IPS-20b (cell line): ENCODE results near the gene ASPG.

ENCODE experiments used
- H3K27ac ChIP-seq: one replicate; pipeline ENCODE4 v1.5.1; 2013; ENCODE audit warnings: low read length
- H3K27me3 ChIP-seq: 2 replicates; pipeline ENCODE4 v1.6.1; 2013; ENCODE audit warnings: mild to moderate bottlenecking, low read length, inconsistent platforms; ENCODE audit not compliant: insufficient read depth
- H3K36me3 ChIP-seq: 2 replicates; pipeline ENCODE4 v1.6.1; 2013; ENCODE audit warnings: low read depth, mild to moderate bottlenecking, inconsistent platforms, low read length, moderate library complexity; ENCODE audit not compliant: insufficient read depth
- H3K4me1 ChIP-seq: 2 replicates; pipeline ENCODE4 v1.6.1; 2013; ENCODE audit warnings: mild to moderate bottlenecking, control low read depth, inconsistent platforms, low read length, moderate library complexity; ENCODE audit not compliant: insufficient read depth
- H3K4me3 ChIP-seq: 2 replicates; pipeline ENCODE4 v1.5.1; 2013; ENCODE audit warnings: mild to moderate bottlenecking, low read length, inconsistent platforms
- H3K9ac ChIP-seq: 2 replicates; pipeline ENCODE4 v1.6.1; 2013; ENCODE audit warnings: low read depth, mild to moderate bottlenecking, inconsistent platforms, low read length, moderate library complexity
- H3K9me3 ChIP-seq: 2 replicates; pipeline ENCODE4 v1.6.1; 2013; ENCODE audit warnings: mild to moderate bottlenecking, low read depth, low read length, inconsistent platforms; ENCODE audit not compliant: insufficient read depth

Gene ASPG

DNA sequence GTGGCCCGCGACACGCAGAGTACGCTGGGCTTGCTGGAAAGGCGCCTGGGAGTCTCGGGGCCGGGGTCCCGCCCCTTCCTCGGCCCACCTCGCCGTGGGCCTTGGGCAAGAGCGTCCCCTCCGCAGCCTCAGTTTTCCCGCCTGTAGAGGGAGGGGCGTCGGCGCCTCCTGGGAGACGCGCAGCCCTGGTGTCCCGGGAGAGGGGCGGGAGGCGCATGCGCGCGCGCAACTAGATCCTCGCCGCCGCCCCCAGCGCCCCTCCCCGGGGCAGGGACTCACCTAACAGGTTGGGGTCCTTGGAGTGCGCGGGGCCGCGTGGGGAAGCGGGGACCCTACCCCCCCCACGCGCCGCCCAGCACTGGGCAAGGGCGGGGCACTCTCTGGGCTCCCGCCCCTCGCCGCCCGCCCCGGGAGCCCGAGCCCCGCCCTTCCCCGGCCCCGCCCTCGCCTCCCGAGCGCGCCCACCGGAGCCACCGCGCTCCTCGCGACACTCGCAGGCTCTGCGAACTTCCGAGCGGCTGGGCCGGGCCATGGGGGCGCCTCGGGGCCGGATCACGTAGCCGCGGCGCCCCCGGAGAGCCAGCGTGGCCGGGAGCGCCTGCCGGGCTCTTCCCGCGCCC, 52.7 kb downstream of the ASPG start, which contains the start of gene KIF26A:
TSS of gene KIF26A (plus strand) at position 490 of the 620 bp plus-strand sequence. CDS start 136 bp downstream, outside the sequence.
- Histone ChIP-seq H3K4me3 (peak within 1 kb of the TSS; percentile 84), H3K9me3 (no peaks in the 10 kb centered on the region), H3K4me1 (no peaks in the 10 kb centered on the region; the same call in 1 of the 2 replicates), H3K27ac (no peak within 1 kb of the TSS), H3K36me3 (peaks cover 12% of the 10 kb centered on the region), H3K27me3 (peaks cover 53% of the 10 kb centered on the region), H3K9ac (peak within 1 kb of the TSS; percentile 69; the same call in 1 of the 2 replicates)

DNA sequence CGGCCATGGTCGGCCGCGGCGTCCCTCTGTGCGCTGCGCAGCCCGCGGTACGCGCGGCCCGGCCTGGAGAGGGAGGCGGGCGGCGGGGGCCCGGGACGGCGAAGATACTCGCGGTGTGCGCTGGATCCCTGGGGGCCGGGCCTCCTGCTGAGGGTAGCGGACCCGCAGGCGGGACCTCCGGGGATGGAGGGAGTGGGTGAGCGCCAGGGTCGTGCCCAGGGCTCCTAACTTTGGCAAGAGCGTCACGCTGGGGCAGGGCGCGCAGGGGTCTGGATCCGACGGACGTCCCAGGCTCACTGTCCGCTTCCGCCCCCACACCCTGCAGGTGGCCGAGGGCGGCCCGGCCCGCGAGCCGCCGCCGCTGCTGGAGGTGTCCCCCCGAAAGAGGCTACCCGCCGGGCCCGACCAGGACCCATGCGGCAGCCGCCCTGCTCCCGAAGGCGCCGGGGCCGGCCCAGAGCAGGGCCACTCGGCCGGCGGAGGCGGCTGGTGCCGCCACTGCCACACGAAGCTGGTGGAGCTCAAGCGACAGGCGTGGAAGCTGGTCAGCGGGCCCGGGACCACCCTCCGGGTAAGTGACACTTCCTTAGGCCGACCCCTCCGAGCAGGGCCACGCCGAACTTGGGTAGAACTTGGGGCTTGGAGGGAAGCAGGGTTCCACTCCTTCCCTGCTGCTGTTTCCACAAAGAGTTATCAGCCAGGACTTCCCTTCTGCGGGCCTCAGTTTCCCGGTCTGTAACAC, 53.4 kb downstream of the ASPG start:
- peaks cover 12% of the 10 kb centered on the region for H3K36me3 ChIP-seq
- peaks cover 46% of the 10 kb centered on the region for H3K27me3 ChIP-seq
- no peak overlapping the region for H3K27ac ChIP-seq
- H3K9me3 ChIP-seq = no peaks in the 10 kb centered on the region
- H3K9ac ChIP-seq = peak overlapping the region; percentile 69; the same call in 1 of the 2 replicates
- peak overlapping the region; percentile 84 for H3K4me3 ChIP-seq
- H3K4me1 ChIP-seq = no peaks in the 10 kb centered on the region; the same call in 1 of the 2 replicates

DNA sequence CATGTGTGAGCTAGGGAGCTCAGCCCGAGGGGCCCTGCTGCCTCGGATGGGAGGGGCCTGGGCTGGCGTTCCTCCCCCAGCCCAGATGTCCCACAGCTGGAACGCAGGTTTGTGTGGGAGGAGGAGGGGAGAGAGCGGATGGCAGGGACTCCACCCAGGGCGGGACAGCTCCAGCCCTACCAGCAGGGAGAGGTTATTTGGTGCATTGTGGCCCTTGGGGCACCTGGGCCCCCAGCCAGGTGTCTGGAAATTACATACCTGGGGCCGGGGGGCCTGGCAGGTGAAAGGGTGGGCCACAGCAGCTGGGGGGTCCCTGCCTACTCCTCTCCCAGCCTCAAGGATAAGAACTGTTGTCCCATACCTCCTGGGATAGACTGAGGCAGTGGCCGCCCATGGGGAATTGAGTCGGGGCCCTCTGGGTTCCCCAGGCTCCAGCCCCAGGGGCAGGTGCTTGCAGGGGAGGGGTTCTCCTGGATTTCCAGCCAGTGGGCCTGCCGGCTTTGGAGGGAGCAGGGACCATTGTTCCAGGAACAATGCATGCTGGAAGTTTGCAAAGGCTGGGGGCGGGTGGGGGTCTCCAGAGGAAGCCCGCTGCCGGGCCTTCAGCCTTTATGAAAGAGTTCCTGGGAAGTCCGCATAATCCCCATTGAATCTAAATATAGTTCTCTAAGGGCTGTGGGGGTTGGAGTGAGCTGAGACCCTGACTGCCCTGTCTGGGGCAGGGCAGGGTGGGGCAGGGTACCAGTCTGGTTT, 54.1 kb downstream of the ASPG start:
- peak overlapping the region; percentile 84 for H3K4me3 ChIP-seq
- H3K9ac ChIP-seq = peak overlapping the region; percentile 69; the same call in 1 of the 2 replicates
- no peaks in the 10 kb centered on the region for H3K9me3 ChIP-seq
- H3K4me1 ChIP-seq = no peaks in the 10 kb centered on the region; the same call in 1 of the 2 replicates
- peaks cover 39% of the 10 kb centered on the region for H3K27me3 ChIP-seq
- H3K27ac ChIP-seq = no peak overlapping the region
- H3K36me3 ChIP-seq = peaks cover 12% of the 10 kb centered on the region

DNA sequence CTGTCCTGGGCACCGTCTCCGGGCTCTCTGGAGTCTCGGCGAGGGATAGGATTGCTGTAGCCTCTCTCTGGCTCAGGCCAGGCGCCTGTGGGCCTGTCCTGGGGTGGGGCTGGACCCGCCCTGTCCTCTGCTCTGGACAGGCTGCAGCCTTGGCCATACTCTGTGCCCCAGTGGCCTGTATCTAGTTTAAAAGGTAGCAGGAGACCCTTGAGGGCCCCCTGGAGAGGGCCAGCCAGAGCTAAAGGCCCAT, 54.6 kb downstream of the ASPG start:
- peak overlapping the region; percentile 84; the same call in 1 of the 2 replicates for H3K4me3 ChIP-seq
- no peaks in the 10 kb centered on the region; the same call in 1 of the 2 replicates for H3K4me1 ChIP-seq
- no peak overlapping the region for H3K27ac ChIP-seq
- peaks cover 12% of the 10 kb centered on the region for H3K36me3 ChIP-seq
- peak overlapping the region; percentile 64; the same call in 1 of the 2 replicates for H3K9ac ChIP-seq
- H3K9me3 ChIP-seq = no peaks in the 10 kb centered on the region
- peaks cover 34% of the 10 kb centered on the region for H3K27me3 ChIP-seq

DNA sequence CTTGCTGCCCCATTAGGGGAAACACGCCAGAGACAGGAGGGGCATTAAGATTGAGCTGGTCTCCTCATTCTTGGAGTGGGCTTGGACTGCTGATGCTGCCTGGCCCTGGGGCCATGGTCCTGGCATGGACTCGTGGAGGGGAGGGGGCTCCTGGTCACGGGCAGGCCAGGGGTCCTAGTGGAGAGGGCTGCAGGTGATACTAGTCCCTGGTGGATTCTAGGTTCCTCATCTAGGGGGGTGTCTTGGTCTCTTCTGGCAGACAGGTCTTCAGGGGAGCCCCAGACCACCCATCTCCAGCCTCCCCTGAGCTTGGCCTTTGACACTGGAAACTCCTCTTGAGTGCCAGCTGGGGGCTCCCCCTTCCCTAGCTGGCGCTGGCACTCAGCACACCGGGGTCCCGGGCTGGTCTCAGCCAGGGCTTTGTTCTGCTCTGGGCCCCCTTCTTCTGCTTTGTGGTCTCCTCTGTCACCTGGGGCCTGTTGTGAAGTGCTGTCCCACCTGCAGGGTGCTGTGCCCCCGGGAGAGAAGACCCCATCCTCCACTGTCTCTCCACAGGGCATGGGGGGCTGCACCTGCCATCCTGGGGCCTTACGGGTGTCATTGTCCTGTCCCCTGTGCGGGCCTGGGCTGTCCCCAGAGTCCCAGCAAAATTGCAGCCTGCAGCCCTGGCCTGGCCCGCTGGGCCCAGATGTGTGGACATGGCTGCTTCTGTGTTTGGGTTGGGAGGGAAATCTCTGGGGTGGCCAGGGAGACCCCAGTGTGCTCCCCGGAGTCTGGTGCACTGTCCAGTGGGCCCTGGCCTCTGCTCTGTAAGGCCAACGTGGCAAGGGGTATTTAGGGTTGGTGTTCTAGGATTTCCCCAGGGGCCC, 55.2 kb downstream of the ASPG start:
- Histone ChIP-seq H3K9ac (peak overlapping the region; percentile 64; the same call in 1 of the 2 replicates), H3K4me3 (peak overlapping the region; percentile 84; the same call in 1 of the 2 replicates), H3K27ac (no peak overlapping the region), H3K4me1 (no peaks in the 10 kb centered on the region; the same call in 1 of the 2 replicates), H3K36me3 (peaks cover 12% of the 10 kb centered on the region), H3K9me3 (no peaks in the 10 kb centered on the region), H3K27me3 (peaks cover 28% of the 10 kb centered on the region)

DNA sequence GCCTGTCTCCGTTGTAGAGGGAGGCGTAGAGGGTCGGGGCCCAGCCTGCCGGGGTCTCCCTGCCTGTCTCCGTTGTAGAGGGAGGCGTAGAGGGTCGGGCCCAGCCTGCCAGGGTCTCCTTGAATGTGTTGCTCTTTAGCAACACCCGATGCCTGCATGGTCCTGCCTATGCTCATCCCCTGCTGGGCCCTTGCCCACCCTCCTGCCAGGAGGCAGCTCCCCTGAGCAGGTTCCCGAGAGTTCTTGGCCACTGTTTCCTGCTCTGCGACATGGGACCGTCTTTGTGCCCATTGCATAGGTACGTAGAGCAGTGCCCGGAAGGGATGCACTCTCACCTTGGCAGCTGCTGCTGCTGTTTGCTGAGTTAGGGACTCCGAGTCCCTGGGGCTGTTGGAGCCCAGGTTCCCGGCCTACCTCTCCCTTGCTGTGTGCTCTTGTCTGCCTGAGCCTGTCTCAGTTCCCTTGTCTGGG, 56.2 kb downstream of the ASPG start:
- Histone ChIP-seq H3K4me1 (no peaks in the 10 kb centered on the region; the same call in 1 of the 2 replicates), H3K27ac (no peak overlapping the region), H3K36me3 (peaks cover 12% of the 10 kb centered on the region), H3K4me3 (no peak overlapping the region), H3K9ac (no peak overlapping the region), H3K27me3 (peaks cover 20% of the 10 kb centered on the region), H3K9me3 (no peaks in the 10 kb centered on the region)

DNA sequence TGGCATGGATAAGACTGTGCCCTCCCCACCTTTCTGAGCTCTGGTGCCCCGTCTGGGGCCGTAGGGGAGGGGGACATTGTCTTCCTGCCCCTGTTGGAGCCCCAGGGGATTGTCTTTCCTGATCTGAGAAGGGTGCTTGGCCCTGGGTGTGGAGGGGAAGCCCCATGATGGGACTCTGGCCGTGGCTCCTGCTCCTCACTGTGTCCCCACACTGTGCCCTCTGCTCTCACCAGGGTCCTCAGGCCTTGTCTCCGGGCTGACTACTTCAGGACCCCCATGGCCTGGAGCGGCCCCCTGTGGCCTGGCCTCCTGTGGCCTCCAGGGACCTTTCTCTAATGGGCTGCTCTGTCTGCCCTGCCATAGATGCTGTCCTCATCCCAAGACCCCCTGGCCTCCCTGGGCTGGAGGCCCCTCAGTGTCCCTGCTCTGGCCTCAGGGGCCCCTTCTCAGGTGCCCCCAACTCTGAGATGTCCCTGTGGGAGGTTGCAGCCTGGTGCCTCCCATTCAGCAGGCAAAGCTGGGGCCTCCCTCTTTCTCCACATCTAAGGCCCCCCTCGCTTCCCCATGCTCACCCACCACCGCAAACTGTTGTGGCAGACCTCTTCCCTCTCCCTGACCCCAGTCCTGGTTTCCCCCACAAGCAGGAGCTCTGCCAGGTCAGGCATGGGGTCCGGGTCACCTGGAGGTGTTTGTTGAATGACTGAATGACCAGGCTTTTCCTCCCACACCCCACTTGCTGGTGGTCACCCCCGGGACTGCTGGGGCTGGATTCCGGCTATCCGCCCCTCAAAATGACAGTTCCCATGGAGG, 56.8 kb downstream of the ASPG start:
- H3K4me1 ChIP-seq = no peaks in the 10 kb centered on the region; the same call in 1 of the 2 replicates

DNA sequence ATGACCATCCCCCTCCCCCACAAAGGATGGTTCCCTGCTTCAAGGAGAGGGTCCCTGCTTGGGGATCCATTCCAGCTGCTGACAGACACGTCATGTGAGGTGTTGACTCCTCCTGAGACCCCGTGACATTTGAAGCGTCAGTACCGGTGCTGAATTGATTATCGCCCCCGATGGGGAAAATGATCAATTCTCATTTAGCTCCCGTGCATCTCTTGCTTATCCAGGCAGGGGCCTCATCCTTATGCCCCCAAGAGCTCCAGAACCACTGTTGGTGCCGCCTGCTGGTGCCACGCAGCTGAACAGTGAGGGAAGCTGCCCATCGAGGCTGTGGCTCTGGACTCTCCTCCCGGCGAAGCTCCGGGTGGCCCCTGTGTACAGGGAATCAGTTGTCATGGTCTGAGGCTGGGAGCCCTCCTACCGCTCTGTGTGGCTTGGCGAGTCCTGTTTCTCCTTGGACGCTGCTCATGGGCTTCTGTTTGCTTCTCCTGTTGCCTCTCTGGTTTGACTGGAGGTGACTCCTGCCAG, 57.5 kb downstream of the ASPG start:
- no peak overlapping the region for H3K9ac ChIP-seq
- H3K36me3 ChIP-seq = peaks cover 12% of the 10 kb centered on the region
- H3K4me3 ChIP-seq = no peak overlapping the region
- H3K9me3 ChIP-seq = no peaks in the 10 kb centered on the region
- peaks cover 7% of the 10 kb centered on the region; the same call in 1 of the 2 replicates for H3K27me3 ChIP-seq
- no peak overlapping the region for H3K27ac ChIP-seq
- peaks cover 3% of the 10 kb centered on the region; the same call in 1 of the 2 replicates for H3K4me1 ChIP-seq

More for the DNA sequence above, 56.8 kb downstream of the ASPG start:
- peaks cover 12% of the 10 kb centered on the region for H3K36me3 ChIP-seq
- no peak overlapping the region for H3K4me3 ChIP-seq
- no peak overlapping the region for H3K9ac ChIP-seq
- no peaks in the 10 kb centered on the region for H3K9me3 ChIP-seq
- H3K27ac ChIP-seq = no peak overlapping the region
- peaks cover 13% of the 10 kb centered on the region for H3K27me3 ChIP-seq

DNA sequence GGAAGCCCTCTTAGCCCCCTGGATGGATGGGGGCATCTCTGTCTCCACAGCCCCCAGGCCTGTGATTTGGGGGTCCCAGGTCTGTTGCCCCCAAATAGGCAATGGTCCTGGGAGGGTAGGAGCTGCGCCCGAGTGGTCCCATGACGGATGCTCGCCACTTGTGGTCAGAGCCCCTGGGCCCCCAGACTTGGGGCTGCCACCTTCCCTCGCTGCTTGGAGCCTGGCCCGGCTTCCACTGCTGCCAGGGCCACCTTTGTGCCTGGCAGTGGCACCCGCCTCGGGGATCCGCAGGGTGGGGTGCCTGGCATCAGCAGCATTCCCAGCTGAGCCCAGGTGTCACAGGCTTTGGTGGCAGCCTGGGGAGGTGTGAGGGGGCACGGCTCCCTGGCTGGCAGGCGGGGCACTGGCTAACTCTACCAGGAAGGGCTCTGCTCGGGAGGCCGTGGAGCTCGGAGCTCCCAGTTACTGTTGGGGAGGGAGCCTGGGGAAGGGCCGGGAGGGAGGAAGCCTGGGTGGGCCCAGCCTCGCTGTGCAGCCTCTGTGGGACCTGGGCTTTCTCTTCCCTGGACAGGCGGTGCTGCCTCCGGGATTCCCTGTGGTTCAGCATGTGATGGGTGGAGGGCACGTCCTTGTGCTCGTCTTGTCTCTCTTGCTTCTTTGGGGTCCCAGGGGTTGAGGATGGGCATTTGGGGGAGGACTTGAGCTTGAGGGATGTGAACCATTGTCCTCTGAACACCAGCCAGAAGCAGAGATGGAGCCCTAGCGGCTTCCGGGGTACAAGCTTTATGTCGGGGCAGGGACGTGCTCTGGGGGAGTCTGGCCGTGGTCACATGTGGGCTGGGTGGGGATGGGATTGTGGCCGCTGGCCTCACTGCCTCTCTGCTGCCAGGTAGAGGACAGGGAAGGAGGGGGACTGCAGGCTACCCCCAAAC, 58.3 kb downstream of the ASPG start:
- H3K36me3 ChIP-seq = peaks cover 12% of the 10 kb centered on the region
- H3K9me3 ChIP-seq = no peaks in the 10 kb centered on the region
- H3K27me3 ChIP-seq = peaks cover 6% of the 10 kb centered on the region; the same call in 1 of the 2 replicates
- no peak overlapping the region for H3K9ac ChIP-seq
- H3K27ac ChIP-seq = no peak overlapping the region
- peaks cover 7% of the 10 kb centered on the region; the same call in 1 of the 2 replicates for H3K4me1 ChIP-seq
- H3K4me3 ChIP-seq = no peak overlapping the region
